GM12801 (cell line): ENCODE results near the gene BCL2L13.

Experiments used
- TF ChIP-seq, protein P1 (sequence below): IDR thresholded peaks from one replicate; pipeline ENCODE4 v1.5.1; 2011; ENCODE audit warnings: control low read depth; ENCODE audit not compliant: insufficient read length; ENCODE audit errors: extremely low read depth

BCL2L13 gene

DNA sequence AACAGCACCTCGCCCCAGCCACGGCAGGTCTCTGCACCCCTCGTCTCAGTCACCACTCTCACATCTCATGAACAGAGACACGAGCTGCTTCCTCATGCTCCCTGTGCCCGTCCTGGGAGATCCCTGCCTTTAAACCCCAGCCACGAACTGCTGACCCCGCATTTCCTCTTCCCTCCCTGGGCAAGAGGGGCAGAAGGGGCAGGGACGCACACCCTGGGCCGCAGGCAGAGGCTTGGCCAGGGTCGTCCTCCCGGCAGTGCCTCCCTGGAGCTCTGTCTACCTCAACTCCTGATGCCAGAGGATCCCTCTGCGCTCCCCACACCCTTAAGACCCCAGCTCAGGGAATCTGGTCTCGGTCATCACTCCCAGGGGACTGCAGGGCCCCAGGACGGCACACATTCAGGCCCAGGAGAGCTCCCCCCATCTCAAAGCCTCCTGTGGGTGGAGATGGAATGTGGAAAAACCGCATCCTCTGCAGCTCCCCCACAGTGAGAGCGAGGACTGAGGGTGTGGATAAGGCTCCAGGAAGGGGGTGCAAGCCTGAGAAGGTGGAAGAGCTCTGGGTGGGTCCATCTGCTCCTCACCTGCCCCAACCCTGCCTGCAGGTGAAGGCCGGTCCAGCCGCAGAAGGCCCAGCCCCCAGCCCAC, 134.5 kb downstream of the BCL2L13 start:
- TF ChIP-seq, protein P1, sequence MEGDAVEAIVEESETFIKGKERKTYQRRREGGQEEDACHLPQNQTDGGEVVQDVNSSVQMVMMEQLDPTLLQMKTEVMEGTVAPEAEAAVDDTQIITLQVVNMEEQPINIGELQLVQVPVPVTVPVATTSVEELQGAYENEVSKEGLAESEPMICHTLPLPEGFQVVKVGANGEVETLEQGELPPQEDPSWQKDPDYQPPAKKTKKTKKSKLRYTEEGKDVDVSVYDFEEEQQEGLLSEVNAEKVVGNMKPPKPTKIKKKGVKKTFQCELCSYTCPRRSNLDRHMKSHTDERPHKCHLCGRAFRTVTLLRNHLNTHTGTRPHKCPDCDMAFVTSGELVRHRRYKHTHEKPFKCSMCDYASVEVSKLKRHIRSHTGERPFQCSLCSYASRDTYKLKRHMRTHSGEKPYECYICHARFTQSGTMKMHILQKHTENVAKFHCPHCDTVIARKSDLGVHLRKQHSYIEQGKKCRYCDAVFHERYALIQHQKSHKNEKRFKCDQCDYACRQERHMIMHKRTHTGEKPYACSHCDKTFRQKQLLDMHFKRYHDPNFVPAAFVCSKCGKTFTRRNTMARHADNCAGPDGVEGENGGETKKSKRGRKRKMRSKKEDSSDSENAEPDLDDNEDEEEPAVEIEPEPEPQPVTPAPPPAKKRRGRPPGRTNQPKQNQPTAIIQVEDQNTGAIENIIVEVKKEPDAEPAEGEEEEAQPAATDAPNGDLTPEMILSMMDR: no peak

DNA sequence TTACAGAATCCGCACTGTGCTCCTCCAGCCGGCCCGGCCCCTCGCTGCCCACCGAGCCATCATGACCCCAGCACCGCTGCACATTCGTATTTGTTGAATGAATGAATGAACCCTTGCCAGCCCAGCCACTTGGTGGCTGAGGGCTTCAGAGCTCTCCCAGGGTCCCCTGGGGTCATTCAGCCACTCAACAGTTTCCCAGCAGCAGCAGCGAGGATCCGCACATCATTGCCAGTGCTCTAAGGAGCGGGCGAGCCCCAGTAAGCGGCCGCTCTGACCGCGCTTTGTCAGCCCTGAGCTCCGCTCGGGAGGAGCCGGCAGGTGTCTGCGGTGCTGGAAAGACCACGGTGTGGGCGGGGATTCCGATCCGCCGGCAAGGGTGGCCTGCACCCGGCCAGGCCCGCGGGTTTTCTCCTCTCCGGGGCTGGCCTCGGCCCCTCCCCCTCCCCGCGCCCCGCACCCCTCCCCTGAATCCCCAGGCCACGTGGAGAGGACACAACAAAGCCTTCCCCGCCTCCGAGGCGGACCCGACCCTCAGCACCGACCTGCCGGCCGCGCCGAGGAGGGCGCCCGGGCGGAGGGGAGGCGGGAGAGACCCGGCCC, 135.1 kb downstream of the BCL2L13 start:
- TF ChIP-seq, protein P1: no peak

DNA sequence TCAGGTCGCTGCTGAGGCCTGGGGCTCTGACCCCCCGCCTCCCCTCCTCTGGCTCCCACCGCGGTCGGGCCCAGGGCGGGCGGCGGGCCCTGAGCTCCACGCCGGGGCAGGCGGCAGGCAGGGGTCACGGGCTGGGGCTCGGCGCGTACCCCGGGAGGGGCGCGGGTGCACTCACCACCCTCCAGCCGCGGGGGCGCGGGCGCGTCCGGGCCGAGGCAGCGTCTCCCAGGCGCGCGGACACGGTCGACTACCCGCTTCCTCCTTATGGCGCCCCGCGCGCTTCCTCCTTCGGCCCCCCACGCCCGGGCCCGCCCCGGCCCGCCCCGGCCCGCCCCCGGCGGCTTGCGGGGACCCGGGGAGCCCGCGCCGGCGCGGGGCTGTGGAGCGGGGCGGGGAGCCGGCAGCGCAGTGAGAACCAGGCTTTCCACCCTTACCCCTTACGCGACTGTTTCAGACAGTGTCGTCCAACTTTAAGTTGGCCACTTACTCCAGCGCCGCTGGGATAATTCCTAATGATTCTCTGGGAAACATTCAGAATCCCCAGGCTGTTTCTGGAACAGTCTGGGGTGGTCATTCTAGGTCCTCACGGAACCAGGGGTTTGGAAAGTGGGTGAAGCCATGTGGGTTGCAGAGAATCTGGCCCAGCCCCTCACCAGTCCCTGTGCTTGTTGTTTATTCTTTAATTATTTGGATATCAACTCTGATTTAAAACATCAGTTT, 135.8 kb downstream of the BCL2L13 start, which contains the start of gene BID:
Gene BID, minus strand, starts transcription at position 264 of the 720 bp plus-strand sequence. CDS start 24,353 bp downstream, outside the sequence.
- TF ChIP-seq, protein P1: no peak

DNA sequence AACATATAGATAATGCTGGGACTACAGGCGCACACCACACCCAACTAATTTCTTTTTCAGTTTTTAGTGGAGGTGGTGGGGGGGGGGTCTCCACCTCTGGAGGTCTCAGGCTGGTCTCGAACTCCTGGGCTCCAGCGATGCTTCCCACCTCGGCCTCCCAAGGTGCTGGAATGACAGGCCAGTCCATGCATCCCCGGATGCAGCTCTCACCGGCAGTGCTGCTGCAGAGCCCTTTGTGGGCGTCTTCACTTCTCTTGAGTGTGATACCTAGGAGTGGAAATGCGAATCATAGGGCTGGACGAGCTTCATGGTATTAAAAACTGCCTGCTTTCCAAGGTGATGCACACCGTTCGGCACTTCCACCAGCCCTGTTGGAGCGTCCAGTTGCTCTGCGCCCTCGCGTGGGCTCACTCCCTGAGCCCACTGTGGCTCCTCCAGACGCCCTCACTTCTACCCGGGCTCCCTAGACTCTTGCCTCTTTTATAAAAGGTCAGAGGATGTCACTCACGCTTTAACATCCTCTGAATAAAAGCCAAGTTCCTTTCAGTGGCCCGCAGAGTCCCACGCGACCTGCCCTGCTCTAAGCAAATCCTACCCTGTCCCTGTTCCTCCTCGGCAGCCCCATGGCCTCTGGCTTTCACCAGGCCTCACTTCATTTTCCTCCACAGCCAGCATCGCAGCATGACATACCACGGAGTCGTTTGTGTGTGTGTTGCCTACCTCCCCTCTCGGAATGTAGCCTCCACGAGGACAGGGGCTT, 136.5 kb downstream of the BCL2L13 start:
- TF ChIP-seq, protein P1: no peak

DNA sequence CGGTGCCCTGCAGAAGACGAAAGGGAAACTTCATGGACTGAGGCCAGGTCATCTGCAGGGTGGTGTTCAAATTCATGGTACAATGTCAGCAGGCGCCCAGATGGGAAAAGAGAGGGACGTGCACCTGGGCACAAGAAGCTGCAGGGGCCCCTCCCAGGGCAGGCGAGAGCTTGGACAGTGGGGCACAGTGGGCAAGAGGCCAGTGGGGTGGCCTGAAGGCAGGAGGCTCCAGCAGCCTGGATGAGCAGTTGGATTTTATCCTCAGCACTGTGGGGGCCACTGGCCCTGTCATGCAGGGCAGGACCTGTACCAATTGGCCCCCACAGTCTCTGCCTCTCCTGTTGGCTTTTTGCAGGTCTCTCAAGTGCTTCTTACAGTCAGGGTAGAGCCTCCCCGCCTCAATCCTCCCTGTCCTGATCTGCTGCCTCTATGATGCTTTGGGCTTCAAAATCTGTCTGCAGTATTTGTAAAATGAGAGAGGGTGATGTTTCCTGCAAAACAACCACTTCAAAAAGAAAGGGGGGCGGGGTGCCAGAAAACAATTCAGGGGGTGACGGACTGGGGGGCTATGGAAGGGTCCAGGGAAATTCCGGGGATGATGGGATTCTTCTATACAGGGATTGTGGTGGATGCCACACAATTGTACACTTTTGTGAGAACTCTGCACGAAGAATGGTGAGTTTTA, 137.4 kb downstream of the BCL2L13 start:
- TF ChIP-seq, protein P1: no peak

DNA sequence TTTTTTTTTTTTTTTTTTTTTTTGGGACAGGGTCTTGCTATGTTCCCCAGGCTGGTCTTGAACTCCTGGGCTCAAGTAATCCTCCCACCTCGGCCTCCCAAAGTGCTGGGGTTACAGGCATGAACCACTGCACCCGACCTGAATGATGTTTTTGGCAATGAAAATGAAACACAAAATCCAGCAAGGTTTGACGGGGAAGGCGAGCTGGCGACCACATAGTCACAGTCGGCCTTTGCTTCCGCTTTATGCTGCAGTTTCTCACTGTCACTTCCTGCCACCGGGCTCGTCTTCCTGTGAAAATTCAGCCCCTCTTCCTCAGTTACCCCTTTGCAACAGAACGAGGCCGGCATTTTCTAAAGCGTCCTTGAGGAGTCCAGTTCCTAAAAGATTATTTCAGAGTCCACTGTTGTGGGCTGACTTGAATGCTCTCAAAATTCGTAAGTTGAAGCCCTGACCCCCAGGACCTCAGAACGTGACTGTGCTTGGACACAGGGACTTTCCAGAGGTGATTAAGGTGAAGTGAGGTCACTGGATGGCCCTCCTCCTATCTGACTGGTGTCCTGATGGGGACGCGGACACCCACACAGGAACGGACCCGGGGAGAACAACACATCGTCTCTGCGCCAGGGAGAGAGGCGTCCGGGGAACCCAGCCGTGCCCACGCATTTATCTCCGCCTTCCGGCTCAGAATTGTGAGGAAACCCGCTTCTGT, 138.6 kb downstream of the BCL2L13 start:
- TF ChIP-seq, protein P1: no peak
